ENCODE measurements around the gene LHFPL6. TPM values are rescaled to one million over a fixed set of nuclear protein-coding genes. Genes with fewer than 3 reads are reported as not detected.
A peak's percentile ranks its signal among the peaks of the same experiment; 100 is the strongest.

The LHFPL6 gene
- total RNA-seq, 6 donors from 2014 or later: 22.2 to 113 (median 51.8) TPM

DNA sequence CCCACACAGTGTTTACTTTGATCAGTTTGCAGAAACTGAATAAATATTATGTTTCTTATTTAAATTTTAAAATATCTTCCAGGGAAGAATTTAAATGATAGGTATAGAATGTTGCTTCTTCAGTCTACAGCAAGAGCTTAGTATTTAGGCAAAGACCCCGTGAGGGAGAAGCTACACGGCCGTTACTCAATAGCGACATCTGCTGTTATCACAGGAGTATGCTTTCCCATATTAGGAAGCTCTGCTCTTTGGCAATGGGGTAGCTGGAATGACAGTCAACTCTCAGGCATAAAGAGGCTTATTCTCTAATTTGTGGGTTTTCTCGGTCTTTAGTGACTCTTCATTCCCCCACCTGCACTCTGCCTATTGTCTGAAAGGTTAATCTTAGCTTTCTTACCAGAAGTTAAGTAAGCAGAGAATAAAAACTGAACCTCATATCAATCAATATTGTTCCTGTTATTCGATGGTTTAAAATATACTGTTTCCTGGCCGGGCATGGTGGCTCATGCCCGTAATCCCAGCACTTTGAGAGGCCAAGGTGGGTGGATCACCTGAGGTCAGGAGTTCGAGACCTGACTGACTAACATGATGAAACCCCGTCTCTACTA, 13.2 kb upstream of the LHFPL6 start:
- Histone ChIP-seq H3K27ac (no peak overlapping the region), H3K9me3 (no peaks in the 10 kb centered on the region), H3K4me1 (no peaks in the 10 kb centered on the region), H3K27me3 (no peaks in the 10 kb centered on the region), H3K4me3 (no peak overlapping the region), H3K36me3 (no peaks in the 10 kb centered on the region)
- peak in 1 of 2 donors; percentile 34 for DNase-seq
- WGBS, 2 donors: 29 to 34% methylated on average over 10 of the region's 10 CpGs
- peak; percentile 78 to 89 for ATAC-seq (ENCODE audit: low FRiP score in 2 of 2)
- TF ChIP-seq POLR2A (IDR thresholded peaks at IDR 0.05) (no peak), EP300 (IDR thresholded peaks at IDR 0.05) (no peak), POLR2AphosphoS5 (IDR thresholded peaks at IDR 0.05) (no peak)
- TF ChIP-seq, protein P1, sequence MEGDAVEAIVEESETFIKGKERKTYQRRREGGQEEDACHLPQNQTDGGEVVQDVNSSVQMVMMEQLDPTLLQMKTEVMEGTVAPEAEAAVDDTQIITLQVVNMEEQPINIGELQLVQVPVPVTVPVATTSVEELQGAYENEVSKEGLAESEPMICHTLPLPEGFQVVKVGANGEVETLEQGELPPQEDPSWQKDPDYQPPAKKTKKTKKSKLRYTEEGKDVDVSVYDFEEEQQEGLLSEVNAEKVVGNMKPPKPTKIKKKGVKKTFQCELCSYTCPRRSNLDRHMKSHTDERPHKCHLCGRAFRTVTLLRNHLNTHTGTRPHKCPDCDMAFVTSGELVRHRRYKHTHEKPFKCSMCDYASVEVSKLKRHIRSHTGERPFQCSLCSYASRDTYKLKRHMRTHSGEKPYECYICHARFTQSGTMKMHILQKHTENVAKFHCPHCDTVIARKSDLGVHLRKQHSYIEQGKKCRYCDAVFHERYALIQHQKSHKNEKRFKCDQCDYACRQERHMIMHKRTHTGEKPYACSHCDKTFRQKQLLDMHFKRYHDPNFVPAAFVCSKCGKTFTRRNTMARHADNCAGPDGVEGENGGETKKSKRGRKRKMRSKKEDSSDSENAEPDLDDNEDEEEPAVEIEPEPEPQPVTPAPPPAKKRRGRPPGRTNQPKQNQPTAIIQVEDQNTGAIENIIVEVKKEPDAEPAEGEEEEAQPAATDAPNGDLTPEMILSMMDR (IDR thresholded peaks at IDR 0.05): peak; percentile 59 to 85 (median 72)

DNA sequence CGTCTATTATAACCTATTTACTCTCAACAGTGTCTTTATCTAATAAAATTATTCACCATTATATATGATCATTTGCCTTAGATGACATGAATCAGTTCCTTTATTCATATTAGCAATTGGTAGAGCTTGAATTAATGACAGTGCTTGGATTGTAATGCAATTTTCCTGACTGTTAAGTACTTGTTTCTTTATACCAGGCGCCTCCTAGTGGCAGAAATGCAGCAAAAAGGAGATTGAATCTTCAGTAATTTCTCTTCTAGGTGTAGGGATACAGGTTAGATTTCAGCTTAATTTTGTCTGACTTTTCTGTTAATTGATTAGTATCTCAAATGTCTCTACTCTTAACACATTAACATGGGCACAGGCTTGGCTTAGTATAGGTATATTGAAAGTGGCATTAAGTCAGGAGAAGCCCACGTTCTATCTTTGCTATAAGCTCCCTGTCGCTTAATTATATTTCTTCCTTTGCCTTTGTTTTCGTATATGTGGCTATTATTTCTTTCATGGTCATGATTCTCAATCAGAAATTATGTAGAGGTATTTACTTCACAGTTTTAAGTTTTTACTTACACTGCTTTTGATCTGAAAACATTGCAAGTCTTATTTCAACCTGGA, 9.1 kb upstream of the LHFPL6 start:
- no peaks in the 10 kb centered on the region for H3K4me1 ChIP-seq
- H3K9me3 ChIP-seq: no peaks in the 10 kb centered on the region
- DNase-seq (peak in 1 of 2 donors; percentile 64), ATAC-seq (ENCODE audit: low FRiP score in 2 of 2) (peak in 1 of 2 donors; percentile 80)
- H3K4me3 ChIP-seq: no peak overlapping the region
- H3K27me3 ChIP-seq: no peaks in the 10 kb centered on the region
- H3K36me3 ChIP-seq: no peaks in the 10 kb centered on the region
- H3K27ac ChIP-seq: peak overlapping the region in 1 of 4 donors; percentile 46
- TF ChIP-seq POLR2A (IDR thresholded peaks at IDR 0.05): no peak
- TF ChIP-seq, protein P1 (IDR thresholded peaks at IDR 0.05): peak; percentile 54 to 85 (median 70)
- WGBS, 2 donors: 51 to 53% methylated on average over 5 of the region's 5 CpGs

DNA sequence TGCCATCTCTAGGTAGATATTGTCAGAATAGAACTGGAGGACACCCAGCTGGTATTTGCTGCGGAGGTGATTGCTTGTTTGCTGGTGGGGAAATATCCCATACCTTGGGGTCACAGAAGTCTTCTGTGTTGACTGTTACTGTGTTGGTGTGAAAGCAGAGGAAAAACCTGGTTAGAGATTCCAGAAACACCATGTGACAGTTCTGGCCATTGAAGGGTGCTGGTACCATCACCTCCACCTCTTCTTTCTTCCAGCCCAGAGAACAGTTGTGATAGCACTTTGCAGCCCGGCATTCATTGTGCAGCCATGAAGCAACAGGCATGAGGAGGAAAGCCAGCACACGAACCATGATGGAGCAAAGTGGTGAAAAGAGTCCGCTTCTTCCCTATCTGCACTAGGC, 4.9 kb upstream of the LHFPL6 start:
- TF ChIP-seq EP300 (IDR thresholded peaks at IDR 0.05) (no peak), POLR2AphosphoS5 (IDR thresholded peaks at IDR 0.05) (no peak), POLR2A (IDR thresholded peaks at IDR 0.05) (no peak)
- TF ChIP-seq, protein P1 (IDR thresholded peaks at IDR 0.05): no peak
- Histone ChIP-seq H3K9me3 (no peaks in the 10 kb centered on the region), H3K4me3 (no peak overlapping the region), H3K27ac (no peak overlapping the region), H3K36me3 (no peaks in the 10 kb centered on the region), H3K4me1 (peaks cover 0 to 10% (median 4%) of the 10 kb centered on the region in 4 donors), H3K27me3 (no peaks in the 10 kb centered on the region)
- WGBS, 2 donors: 95 to 100% methylated on average over 4 of the region's 4 CpGs
- DNase-seq: no peak
- no peak for ATAC-seq (ENCODE audit: low FRiP score in 2 of 2)

DNA sequence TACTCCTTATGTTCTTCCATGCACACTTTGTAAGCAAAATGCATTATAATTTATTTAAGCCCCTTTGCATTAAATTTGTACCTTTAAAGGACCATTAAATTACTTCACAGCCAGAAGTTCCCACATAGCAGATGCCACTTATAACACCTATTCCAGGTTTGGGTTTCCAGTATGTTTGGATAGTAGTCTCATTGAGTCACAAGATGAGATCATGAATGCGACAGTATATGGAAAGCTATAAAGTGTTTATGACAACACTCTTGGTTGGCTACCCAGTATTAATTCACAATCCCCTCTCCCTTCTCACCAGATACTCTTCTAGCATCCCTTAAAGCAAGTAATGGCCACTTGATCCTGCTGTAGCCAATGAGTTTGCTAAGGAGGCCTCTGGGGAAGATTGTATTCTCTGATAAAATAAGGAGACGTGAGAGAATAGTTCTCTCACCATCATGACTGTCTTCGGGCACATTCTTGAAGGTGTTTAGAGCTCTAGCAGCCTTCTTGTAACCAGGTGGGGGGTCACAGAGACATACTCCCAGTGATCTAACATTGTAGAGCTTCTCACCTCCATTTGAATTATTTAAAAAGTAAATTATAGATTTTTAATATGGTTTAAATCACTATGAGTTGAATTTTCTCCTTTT, 2.8 kb upstream of the LHFPL6 start:
- TF ChIP-seq POLR2A (IDR thresholded peaks at IDR 0.05): no peak
- TF ChIP-seq EP300 (IDR thresholded peaks at IDR 0.05): no peak
- no peak for TF ChIP-seq POLR2AphosphoS5 (IDR thresholded peaks at IDR 0.05)
- TF ChIP-seq, protein P1 (IDR thresholded peaks at IDR 0.05): no peak

More for the DNA sequence above, 2.8 kb upstream of the LHFPL6 start:
- Histone ChIP-seq H3K4me1 (peaks cover 0 to 11% (median 9%) of the 10 kb centered on the region in 4 donors), H3K4me3 (no peak overlapping the region), H3K27me3 (no peaks in the 10 kb centered on the region), H3K9me3 (no peaks in the 10 kb centered on the region), H3K27ac (no peak overlapping the region), H3K36me3 (no peaks in the 10 kb centered on the region)
- WGBS, 2 donors: 95 to 96% methylated on average over 3 of the region's 3 CpGs
- DNase-seq (no peak), ATAC-seq (ENCODE audit: low FRiP score in 2 of 2) (no peak)

All from upper lobe of left lung (tissue), 6 donors.